Measurements from ENCODE around the gene GLUL. TPM values are rescaled to one million over a fixed set of nuclear protein-coding genes. Genes with fewer than 3 reads are reported as not detected.
A peak's percentile ranks its signal among the peaks of the same experiment; 100 is the strongest.

The GLUL gene
- total RNA-seq, 6 experiments from 2014 or later, result 184 to 493 (median 389) TPM

GRCh38 chr1:182394055-182394775 lies 2.6 kb upstream of the GLUL start:
- no peaks in the 10 kb centered on the region for H3K9me3 ChIP-seq
- intact Hi-C loops (cut with DNase I), result loop anchor here (5.0 to 10.0 kb wide), 3 partner anchors 102 to 252 kb away; no protein-coding TSS in a partner anchor
- peaks cover 0 to 7% (median 0%) of the 10 kb centered on the region in 4 donors for H3K4me1 ChIP-seq
- no peak overlapping the region for H3K4me3 ChIP-seq
- WGBS (ENCODE audit: insufficient coverage, low coverage, low lambda C conversion rate, missing lambda C conversion rate), result 57% methylated on average over 4 of the region's 5 CpGs
- no peak for ATAC-seq
- no peaks in the 10 kb centered on the region for H3K36me3 ChIP-seq
- H3K27me3 ChIP-seq, result no peaks in the 10 kb centered on the region
- TF ChIP-seq CTCF (IDR thresholded peaks at IDR 0.05), result no peak
- no peak for TF ChIP-seq POLR2A (IDR thresholded peaks at IDR 0.05)
- DNase-seq, result no peak
- no peak overlapping the region for H3K27ac ChIP-seq

- Histone ChIP-seq H3K27ac (peak overlapping the region; percentile 98), H3K27me3 (no peaks in the 10 kb centered on the region), H3K36me3 (peaks cover under 1 to 14% (median 10%) of the 10 kb centered on the region in 4 donors), H3K4me1 (peaks cover 0 to 24% (median 0%) of the 10 kb centered on the region in 4 donors), H3K4me3 (peak overlapping the region; percentile 79 to 88 (median 88)), H3K9me3 (no peaks in the 10 kb centered on the region)
- TF ChIP-seq POLR2A (IDR thresholded peaks at IDR 0.05) (no peak), CTCF (IDR thresholded peaks at IDR 0.05) (no peak)
- 21% methylated on average over 17 of the region's 47 CpGs for WGBS (ENCODE audit: insufficient coverage, low coverage, low lambda C conversion rate, missing lambda C conversion rate)
- peak; percentile 9 to 40 (median 25) for ATAC-seq
- peak in 2 of 3 donors; percentile 57 to 75 for DNase-seq
- intact Hi-C loops (cut with DNase I), result loop anchor here (5.0 to 10.0 kb wide), 3 partner anchors 100 to 250 kb away; no protein-coding TSS in a partner anchor
These were observed 749 bp upstream of the GLUL start for GRCh38 chr1:182392050-182393028.

- ATAC-seq, result peak; percentile 0 to 2 (median 1)
- intact Hi-C loops (cut with DNase I), result loop anchor here (5.0 to 10.0 kb wide), 3 partner anchors 99 to 249 kb away; no protein-coding TSS in a partner anchor
- H3K4me3 ChIP-seq, result peak overlapping the region; percentile 79 to 88 (median 88)
- peaks cover 0 to 26% (median 2%) of the 10 kb centered on the region in 4 donors for H3K4me1 ChIP-seq
- DNase-seq, result peak in 1 of 3 donors; percentile 89
- peak overlapping the region; percentile 98 for H3K27ac ChIP-seq
- H3K27me3 ChIP-seq, result no peaks in the 10 kb centered on the region
- H3K9me3 ChIP-seq, result no peaks in the 10 kb centered on the region
- 4% methylated on average over 5 of the region's 35 CpGs for WGBS (ENCODE audit: insufficient coverage, low coverage, low lambda C conversion rate, missing lambda C conversion rate)
- no peak for TF ChIP-seq POLR2A (IDR thresholded peaks at IDR 0.05)
- TF ChIP-seq CTCF (IDR thresholded peaks at IDR 0.05), result peak in 1 of 4 donors; percentile 35
- H3K36me3 ChIP-seq, result peaks cover 3 to 28% (median 23%) of the 10 kb centered on the region in 4 donors
These were observed 595 bp downstream of the GLUL start for GRCh38 chr1:182391028-182391361.

GRCh38 chr1:182389619-182390047 lies 2.0 kb downstream of the GLUL start:
- H3K4me1 ChIP-seq, result peaks cover 0 to 26% (median 2%) of the 10 kb centered on the region in 4 donors
- ATAC-seq (peak in 1 of 4 donors; percentile 9), DNase-seq (peak in 1 of 3 donors; percentile 54)
- peaks cover 3 to 41% (median 36%) of the 10 kb centered on the region in 4 donors for H3K36me3 ChIP-seq
- peak overlapping the region; percentile 98 for H3K27ac ChIP-seq
- no peaks in the 10 kb centered on the region for H3K9me3 ChIP-seq
- peak overlapping the region; percentile 79 to 88 (median 88) for H3K4me3 ChIP-seq
- no peak for TF ChIP-seq POLR2A (IDR thresholded peaks at IDR 0.05)
- no peak for TF ChIP-seq CTCF (IDR thresholded peaks at IDR 0.05)
- 0% methylated on average over 13 of the region's 13 CpGs for WGBS (ENCODE audit: insufficient coverage, low coverage, low lambda C conversion rate, missing lambda C conversion rate)
- intact Hi-C loops (cut with DNase I), result loop anchor here (5.0 to 10.0 kb wide), 3 partner anchors 97 to 247 kb away; no protein-coding TSS in a partner anchor
- H3K27me3 ChIP-seq, result no peaks in the 10 kb centered on the region
